ENCODE measurements around the gene KRTAP29-1.

The KRTAP29-1 gene

DNA sequence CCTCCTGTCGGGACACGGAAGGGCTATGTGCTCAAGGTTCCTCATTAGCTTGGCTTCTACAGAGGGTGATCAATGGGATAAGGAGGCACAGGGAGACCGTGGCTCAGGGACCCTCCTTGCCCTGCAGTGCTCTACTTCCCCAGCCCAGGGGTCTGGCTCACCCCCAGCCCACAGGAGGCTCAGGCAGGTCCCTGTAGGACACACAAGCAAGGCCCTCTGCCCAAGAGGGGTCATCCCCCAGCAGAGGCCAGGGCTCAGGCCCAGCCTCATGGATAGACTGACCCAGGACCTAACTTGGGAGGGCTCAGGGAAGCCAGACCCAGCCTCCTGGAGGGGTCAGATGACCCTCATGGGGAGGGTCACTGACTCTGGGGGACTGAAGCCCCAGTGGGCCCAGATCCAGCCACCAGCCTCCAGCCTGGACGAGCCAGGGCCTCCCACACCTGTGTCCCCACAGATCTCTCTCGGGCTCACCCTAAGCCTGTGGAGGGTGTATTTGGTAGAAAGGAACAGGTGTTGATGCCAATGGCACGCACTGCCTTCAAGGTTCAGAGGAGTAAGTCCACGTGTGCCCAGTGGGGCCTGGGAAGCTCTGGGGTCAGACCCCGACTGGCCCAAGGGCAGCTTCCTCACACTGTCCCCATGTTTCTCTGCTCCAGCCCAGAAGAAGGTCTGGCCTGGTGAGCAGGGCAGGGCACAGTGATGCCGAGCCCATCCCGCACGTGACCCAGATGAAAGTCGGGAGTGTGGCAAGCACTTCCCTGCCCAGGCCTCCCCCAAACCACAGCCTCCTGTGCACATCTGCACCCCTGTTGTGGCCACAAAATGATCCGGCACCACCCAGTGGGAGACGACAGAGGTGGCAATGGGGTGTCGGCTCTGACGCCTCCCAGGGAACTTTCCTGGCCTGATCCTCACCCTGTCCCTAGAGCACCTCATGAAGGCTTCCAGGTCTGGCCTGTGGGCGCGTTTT lies 23.8 kb upstream of the KRTAP29-1 start:
- Histone ChIP-seq H3K4me3 (ENCODE audit: low read depth, low read length) (no peak overlapping the region), H3K36me3 (ENCODE audit: control insufficient read depth in 2 of 2, insufficient read depth in 1 of 2, low read length in 2 of 2) (no peaks in the 10 kb centered on the region), H3K27ac (ENCODE audit: extremely low read depth, low read depth, low read length) (no peak overlapping the region), H3K4me1 (ENCODE audit: control insufficient read depth, insufficient read depth, low read length) (no peaks in the 10 kb centered on the region), H3K9me3 (ENCODE audit: control insufficient read depth, insufficient read depth, low read depth, low read length) (no peaks in the 10 kb centered on the region)
- POLR2A ChIA-PET, result no interaction called here
- TF ChIP-seq, protein P1, sequence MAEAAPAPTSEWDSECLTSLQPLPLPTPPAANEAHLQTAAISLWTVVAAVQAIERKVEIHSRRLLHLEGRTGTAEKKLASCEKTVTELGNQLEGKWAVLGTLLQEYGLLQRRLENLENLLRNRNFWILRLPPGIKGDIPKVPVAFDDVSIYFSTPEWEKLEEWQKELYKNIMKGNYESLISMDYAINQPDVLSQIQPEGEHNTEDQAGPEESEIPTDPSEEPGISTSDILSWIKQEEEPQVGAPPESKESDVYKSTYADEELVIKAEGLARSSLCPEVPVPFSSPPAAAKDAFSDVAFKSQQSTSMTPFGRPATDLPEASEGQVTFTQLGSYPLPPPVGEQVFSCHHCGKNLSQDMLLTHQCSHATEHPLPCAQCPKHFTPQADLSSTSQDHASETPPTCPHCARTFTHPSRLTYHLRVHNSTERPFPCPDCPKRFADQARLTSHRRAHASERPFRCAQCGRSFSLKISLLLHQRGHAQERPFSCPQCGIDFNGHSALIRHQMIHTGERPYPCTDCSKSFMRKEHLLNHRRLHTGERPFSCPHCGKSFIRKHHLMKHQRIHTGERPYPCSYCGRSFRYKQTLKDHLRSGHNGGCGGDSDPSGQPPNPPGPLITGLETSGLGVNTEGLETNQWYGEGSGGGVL (tag by site-specific recombination; IDR thresholded peaks at IDR 0.05), result no peak
- TF ChIP-seq, protein P2, sequence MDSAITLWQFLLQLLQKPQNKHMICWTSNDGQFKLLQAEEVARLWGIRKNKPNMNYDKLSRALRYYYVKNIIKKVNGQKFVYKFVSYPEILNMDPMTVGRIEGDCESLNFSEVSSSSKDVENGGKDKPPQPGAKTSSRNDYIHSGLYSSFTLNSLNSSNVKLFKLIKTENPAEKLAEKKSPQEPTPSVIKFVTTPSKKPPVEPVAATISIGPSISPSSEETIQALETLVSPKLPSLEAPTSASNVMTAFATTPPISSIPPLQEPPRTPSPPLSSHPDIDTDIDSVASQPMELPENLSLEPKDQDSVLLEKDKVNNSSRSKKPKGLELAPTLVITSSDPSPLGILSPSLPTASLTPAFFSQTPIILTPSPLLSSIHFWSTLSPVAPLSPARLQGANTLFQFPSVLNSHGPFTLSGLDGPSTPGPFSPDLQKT (IDR thresholded peaks at IDR 0.05; ENCODE audit: borderline replicate concordance, low read depth, low read length), result no peak
- CTCF ChIA-PET, result interaction anchor here (0.6 to 1.2 kb wide), 2 partner anchors 136 to 168 kb away, joined by 3 read pairs; no protein-coding TSS in a partner anchor

DNA sequence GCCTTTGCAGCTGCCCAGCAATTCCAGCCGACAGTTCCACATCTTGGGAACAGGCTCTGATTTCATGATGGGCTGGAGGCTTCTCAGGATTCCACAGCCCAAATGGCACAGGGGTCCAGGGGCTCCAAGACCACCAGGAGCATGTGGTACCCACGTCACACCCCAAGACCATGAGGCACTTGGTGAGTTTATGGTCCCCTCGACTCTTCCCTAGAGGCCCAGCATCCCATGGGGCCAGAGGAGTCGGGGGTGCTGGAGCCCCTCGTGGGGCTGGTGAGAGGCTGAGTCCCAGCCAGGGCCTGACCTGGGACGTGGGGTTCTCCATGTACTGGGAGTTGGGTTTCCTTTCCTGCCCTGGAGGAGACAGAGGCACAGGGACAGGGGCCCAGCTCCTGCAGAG lies 23.0 kb upstream of the KRTAP29-1 start:
- no peaks in the 10 kb centered on the region for H3K4me1 ChIP-seq (ENCODE audit: control insufficient read depth, insufficient read depth, low read length)
- ChIA-PET POLR2A (no interaction called here), CTCF (no interaction called here)
- H3K36me3 ChIP-seq (ENCODE audit: control insufficient read depth in 2 of 2, insufficient read depth in 1 of 2, low read length in 2 of 2), result no peaks in the 10 kb centered on the region
- H3K9me3 ChIP-seq (ENCODE audit: control insufficient read depth, insufficient read depth, low read depth, low read length), result no peaks in the 10 kb centered on the region
- TF ChIP-seq ZSCAN30 (tag by site-specific recombination; IDR thresholded peaks at IDR 0.05), result no peak
- no peak for TF ChIP-seq KLF9 (tag by site-specific recombination; IDR thresholded peaks at IDR 0.05; ENCODE audit: low read depth)
- TF ChIP-seq, protein P3, sequence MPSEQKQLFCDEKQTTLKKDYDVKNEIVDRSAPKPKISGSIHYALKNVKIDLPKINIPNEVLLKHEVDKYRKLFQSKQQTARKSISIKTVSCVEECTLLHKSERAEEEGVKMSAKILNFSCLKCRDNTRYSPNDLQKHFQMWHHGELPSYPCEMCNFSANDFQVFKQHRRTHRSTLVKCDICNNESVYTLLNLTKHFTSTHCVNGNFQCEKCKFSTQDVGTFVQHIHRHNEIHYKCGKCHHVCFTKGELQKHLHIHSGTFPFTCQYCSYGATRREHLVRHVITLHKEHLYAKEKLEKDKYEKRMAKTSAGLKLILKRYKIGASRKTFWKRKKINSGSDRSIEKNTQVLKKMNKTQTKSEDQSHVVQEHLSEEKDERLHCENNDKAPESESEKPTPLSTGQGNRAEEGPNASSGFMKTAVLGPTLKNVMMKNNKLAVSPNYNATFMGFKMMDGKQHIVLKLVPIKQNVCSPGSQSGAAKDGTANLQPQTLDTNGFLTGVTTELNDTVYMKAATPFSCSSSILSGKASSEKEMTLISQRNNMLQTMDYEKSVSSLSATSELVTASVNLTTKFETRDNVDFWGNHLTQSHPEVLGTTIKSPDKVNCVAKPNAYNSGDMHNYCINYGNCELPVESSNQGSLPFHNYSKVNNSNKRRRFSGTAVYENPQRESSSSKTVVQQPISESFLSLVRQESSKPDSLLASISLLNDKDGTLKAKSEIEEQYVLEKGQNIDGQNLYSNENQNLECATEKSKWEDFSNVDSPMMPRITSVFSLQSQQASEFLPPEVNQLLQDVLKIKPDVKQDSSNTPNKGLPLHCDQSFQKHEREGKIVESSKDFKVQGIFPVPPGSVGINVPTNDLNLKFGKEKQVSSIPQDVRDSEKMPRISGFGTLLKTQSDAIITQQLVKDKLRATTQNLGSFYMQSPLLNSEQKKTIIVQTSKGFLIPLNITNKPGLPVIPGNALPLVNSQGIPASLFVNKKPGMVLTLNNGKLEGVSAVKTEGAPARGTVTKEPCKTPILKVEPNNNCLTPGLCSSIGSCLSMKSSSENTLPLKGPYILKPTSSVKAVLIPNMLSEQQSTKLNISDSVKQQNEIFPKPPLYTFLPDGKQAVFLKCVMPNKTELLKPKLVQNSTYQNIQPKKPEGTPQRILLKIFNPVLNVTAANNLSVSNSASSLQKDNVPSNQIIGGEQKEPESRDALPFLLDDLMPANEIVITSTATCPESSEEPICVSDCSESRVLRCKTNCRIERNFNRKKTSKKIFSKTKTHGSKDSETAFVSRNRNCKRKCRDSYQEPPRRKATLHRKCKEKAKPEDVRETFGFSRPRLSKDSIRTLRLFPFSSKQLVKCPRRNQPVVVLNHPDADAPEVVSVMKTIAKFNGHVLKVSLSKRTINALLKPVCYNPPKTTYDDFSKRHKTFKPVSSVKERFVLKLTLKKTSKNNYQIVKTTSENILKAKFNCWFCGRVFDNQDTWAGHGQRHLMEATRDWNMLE (tag by site-specific recombination; conservative IDR thresholded peaks at IDR 0.05; ENCODE audit: low read depth), result no peak
- TF ChIP-seq ZNF610 (tag by site-specific recombination; IDR thresholded peaks at IDR 0.05; ENCODE audit: borderline replicate concordance), result no peak
- TF ChIP-seq KLF10 (tag by site-specific recombination; IDR thresholded peaks at IDR 0.05), result no peak
- TF ChIP-seq TCF7L2 (IDR thresholded peaks at IDR 0.05; ENCODE audit: borderline replicate concordance, low read depth, low read length), result no peak
- TF ChIP-seq ZFP69B (tag by site-specific recombination; IDR thresholded peaks at IDR 0.05), result no peak
- no peak for TF ChIP-seq ZNF837 (tag by site-specific recombination; IDR thresholded peaks at IDR 0.05)
- no peak for TF ChIP-seq ZNF544 (tag by site-specific recombination; IDR thresholded peaks at IDR 0.05)
- TF ChIP-seq HOXC10 (CRISPR knock-in tag; IDR thresholded peaks at IDR 0.05), result no peak
- no peak overlapping the region for H3K27ac ChIP-seq (ENCODE audit: extremely low read depth, low read depth, low read length)
- no peak overlapping the region for H3K4me3 ChIP-seq (ENCODE audit: low read depth, low read length)

DNA sequence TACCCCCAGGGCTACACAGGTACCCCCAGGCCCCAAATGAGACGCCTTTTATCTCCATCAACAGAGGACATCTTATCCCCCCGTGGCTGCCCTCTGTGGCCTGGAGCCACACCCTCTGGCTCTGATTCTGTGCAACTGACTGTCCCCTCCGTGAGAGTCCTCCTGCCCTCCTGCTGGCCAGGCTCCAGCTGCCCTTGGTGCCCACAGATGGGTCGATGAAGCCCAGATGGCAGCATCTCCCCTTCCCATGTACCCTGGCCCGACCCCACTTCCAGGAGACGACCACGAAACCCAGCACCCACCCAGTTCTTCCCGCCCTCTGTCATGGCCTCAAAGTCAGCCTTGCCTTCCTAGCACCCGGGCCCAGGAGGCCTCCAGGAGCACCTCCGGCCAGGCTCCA lies 22.5 kb upstream of the KRTAP29-1 start:
- no peak overlapping the region for H3K27ac ChIP-seq (ENCODE audit: extremely low read depth, low read depth, low read length)
- CTCF ChIA-PET, result no interaction called here
- no peaks in the 10 kb centered on the region for H3K9me3 ChIP-seq (ENCODE audit: control insufficient read depth, insufficient read depth, low read depth, low read length)
- no peaks in the 10 kb centered on the region for H3K36me3 ChIP-seq (ENCODE audit: control insufficient read depth in 2 of 2, insufficient read depth in 1 of 2, low read length in 2 of 2)
- no peaks in the 10 kb centered on the region for H3K4me1 ChIP-seq (ENCODE audit: control insufficient read depth, insufficient read depth, low read length)
- POLR2A ChIA-PET, result no interaction called here
- H3K4me3 ChIP-seq (ENCODE audit: low read depth, low read length), result no peak overlapping the region
- TF ChIP-seq, protein P4, sequence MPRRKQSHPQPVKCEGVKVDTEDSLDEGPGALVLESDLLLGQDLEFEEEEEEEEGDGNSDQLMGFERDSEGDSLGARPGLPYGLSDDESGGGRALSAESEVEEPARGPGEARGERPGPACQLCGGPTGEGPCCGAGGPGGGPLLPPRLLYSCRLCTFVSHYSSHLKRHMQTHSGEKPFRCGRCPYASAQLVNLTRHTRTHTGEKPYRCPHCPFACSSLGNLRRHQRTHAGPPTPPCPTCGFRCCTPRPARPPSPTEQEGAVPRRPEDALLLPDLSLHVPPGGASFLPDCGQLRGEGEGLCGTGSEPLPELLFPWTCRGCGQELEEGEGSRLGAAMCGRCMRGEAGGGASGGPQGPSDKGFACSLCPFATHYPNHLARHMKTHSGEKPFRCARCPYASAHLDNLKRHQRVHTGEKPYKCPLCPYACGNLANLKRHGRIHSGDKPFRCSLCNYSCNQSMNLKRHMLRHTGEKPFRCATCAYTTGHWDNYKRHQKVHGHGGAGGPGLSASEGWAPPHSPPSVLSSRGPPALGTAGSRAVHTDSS (tag by site-specific recombination; IDR thresholded peaks at IDR 0.05), result no peak
- TF ChIP-seq, protein P5, sequence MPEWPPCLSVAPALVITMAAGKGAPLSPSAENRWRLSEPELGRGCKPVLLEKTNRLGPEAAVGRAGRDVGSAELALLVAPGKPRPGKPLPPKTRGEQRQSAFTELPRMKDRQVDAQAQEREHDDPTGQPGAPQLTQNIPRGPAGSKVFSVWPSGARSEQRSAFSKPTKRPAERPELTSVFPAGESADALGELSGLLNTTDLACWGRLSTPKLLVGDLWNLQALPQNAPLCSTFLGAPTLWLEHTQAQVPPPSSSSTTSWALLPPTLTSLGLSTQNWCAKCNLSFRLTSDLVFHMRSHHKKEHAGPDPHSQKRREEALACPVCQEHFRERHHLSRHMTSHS (tag by site-specific recombination; IDR thresholded peaks at IDR 0.05), result no peak
- TF ChIP-seq ZNF701 (tag by site-specific recombination; IDR thresholded peaks at IDR 0.05) (no peak), ZNF785 (tag by site-specific recombination; IDR thresholded peaks at IDR 0.05) (no peak), ZNF529 (tag by site-specific recombination; IDR thresholded peaks at IDR 0.05; ENCODE audit: insufficient replicate concordance) (no peak), WT1 (tag by site-specific recombination; IDR thresholded peaks at IDR 0.05) (no peak), GLIS2 (tag by site-specific recombination; IDR thresholded peaks at IDR 0.05) (no peak)

All from HEK293 (cell line).